ENCODE measurements around the gene WDR33.
"Not testable (repeated sequence)": the region's sequence is repeated elsewhere in the genome, so short reads cannot be mapped to it uniquely, and the experiment has no call there.

The WDR33 gene

GRCh38 chr2:127818794-127819425, 7.9 kb upstream of the WDR33 start:
- no peaks in the 10 kb centered on the region for H3K36me3 ChIP-seq
- H3K27ac ChIP-seq = no peak overlapping the region
- TF ChIP-seq, protein P1, sequence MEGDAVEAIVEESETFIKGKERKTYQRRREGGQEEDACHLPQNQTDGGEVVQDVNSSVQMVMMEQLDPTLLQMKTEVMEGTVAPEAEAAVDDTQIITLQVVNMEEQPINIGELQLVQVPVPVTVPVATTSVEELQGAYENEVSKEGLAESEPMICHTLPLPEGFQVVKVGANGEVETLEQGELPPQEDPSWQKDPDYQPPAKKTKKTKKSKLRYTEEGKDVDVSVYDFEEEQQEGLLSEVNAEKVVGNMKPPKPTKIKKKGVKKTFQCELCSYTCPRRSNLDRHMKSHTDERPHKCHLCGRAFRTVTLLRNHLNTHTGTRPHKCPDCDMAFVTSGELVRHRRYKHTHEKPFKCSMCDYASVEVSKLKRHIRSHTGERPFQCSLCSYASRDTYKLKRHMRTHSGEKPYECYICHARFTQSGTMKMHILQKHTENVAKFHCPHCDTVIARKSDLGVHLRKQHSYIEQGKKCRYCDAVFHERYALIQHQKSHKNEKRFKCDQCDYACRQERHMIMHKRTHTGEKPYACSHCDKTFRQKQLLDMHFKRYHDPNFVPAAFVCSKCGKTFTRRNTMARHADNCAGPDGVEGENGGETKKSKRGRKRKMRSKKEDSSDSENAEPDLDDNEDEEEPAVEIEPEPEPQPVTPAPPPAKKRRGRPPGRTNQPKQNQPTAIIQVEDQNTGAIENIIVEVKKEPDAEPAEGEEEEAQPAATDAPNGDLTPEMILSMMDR (IDR thresholded peaks at IDR 0.05) = no peak
- no peaks in the 10 kb centered on the region for H3K4me1 ChIP-seq (ENCODE audit: control insufficient read depth in 1 of 2, insufficient read depth in 1 of 2, low read depth in 1 of 2, low read length in 1 of 2)
- H3K9me3 ChIP-seq = peaks cover 17% of the 10 kb centered on the region
- H3K27me3 ChIP-seq = no peaks in the 10 kb centered on the region
- no peak overlapping the region for H3K4me3 ChIP-seq (ENCODE audit: low read depth in 1 of 2, low read length in 1 of 2)

DNA sequence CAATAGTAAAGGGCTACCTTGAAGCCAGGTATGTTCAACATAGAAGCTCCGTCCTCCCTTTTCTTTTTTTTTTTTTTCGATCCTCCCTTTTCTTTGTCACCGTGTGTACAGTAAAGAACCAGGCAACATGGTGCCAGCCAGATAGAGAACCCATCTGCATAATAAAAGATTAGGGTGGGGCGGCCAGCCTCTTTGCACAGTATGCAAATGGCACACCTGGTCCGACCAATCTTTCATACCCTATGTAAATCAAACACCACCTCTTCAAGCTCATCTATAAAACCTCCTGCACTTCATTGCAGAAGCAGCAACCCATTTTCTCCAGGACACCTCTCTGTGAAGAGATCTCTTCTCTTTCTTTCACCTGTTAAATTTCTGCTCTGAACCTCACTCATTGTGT, 7.3 kb upstream of the WDR33 start:
- no peaks in the 10 kb centered on the region for H3K4me1 ChIP-seq (ENCODE audit: control insufficient read depth in 1 of 2, insufficient read depth in 1 of 2, low read depth in 1 of 2, low read length in 1 of 2)
- H3K27me3 ChIP-seq = no peaks in the 10 kb centered on the region
- no peaks in the 10 kb centered on the region for H3K36me3 ChIP-seq
- TF ChIP-seq, protein P1 (IDR thresholded peaks at IDR 0.05) = no peak
- no peak overlapping the region for H3K4me3 ChIP-seq (ENCODE audit: low read depth in 1 of 2, low read length in 1 of 2)
- H3K9me3 ChIP-seq = peaks cover 17% of the 10 kb centered on the region
- no peak overlapping the region for H3K27ac ChIP-seq

GRCh38 chr2:127814677-127815076, 3.7 kb upstream of the WDR33 start:
- Histone ChIP-seq H3K27ac (no peak overlapping the region), H3K36me3 (no peaks in the 10 kb centered on the region), H3K27me3 (no peaks in the 10 kb centered on the region), H3K9me3 (peaks cover 6% of the 10 kb centered on the region), H3K4me1 (ENCODE audit: control insufficient read depth in 1 of 2, insufficient read depth in 1 of 2, low read depth in 1 of 2, low read length in 1 of 2) (peaks cover 14 to 16% of the 10 kb centered on the region in 2 experiments), H3K4me3 (ENCODE audit: low read depth in 1 of 2, low read length in 1 of 2) (no peak overlapping the region)
- TF ChIP-seq, protein P1 (IDR thresholded peaks at IDR 0.05) = no peak

- H3K36me3 ChIP-seq, H3K27ac ChIP-seq: not testable (repeated sequence)
Observed at GRCh38 chr2:127812441-127812840, 1.5 kb upstream of the WDR33 start.

DNA sequence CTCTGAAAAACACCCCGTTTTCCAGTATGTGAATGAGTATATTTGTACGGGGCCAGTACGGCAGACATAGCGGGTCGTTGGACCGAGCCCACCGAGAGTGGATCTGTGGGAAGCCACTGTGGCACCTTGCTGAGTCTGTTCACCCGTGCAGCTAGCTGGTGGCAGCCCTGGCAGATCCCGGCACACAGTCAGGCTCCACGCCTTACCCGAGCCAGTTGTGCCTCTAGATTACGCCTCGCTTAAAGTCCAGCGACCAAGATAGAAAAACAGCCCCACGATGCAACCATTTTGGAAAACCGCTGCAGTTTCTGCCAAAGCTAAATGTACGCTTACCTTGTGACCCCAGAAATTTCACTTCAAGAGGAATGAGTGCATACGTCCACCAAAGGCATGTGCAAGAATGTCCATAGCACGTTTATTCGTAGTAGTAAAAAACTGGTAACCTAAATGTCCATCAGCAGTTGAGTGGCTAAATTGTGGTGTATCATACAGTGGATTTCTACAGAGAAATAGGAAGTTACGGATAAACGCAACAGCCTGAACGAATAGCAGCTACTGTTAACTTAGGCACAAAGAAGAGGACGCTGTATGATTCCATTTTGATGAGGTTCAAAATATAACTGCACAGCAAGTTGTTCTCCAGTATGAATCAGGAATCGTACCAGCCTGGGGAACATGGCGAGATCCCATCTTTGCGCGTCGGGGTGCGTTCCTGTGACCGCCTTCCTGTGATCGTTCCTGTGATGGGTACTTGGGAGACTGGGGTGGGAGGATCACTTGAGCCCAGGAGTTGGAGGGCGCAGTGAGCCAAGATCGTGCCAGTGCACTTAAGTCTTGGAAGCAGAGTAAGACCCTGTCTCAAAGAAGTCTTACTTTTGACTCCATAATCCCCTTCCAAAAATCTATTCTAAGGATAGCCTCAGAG, 688 bp upstream of the WDR33 start:
- TF ChIP-seq, protein P1 (IDR thresholded peaks at IDR 0.05) = no peak
- Histone ChIP-seq H3K4me1 (ENCODE audit: control insufficient read depth in 1 of 2, insufficient read depth in 1 of 2, low read depth in 1 of 2, low read length in 1 of 2) (peaks cover 30% of the 10 kb centered on the region in 2 experiments), H3K9me3 (no peaks in the 10 kb centered on the region), H3K36me3 (no peaks in the 10 kb centered on the region), H3K4me3 (ENCODE audit: low read depth in 1 of 2, low read length in 1 of 2) (peak overlapping the region; percentile 75 to 93), H3K27me3 (no peaks in the 10 kb centered on the region), H3K27ac (peak overlapping the region; percentile 87)

More at GRCh38 chr2:127812441-127812840, 1.5 kb upstream of the WDR33 start:
- not testable (repeated sequence) for H3K9me3 ChIP-seq; H3K27me3 ChIP-seq; H3K4me3 ChIP-seq (ENCODE audit: low read depth in 1 of 2, low read length in 1 of 2)
- H3K4me1 ChIP-seq (ENCODE audit: control insufficient read depth in 1 of 2, insufficient read depth in 1 of 2, low read depth in 1 of 2, low read length in 1 of 2) = peaks cover 22 to 26% of the 10 kb centered on the region in 2 experiments

DNA sequence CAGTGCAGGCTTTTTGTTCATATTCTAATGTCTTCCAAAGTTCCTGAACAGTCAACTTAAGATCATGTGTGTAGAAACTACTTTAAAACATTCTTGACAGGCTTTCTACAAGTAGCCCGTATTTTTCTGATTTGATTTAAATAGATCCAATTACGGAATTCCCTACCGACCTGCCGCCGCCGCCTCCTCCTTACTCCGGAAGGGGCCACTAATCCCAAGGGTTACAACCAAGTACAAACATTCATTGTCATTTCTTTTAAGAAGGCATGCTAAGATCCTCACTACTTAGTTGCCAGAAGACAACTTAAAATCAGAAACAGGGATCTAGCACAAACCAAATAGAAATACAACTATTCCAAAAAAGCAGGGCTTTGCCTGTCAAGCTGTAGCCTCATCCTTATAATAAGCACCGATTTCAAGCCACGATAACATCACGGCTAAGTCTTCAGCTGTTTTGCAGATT, 784 bp downstream of the WDR33 start:
- no peaks in the 10 kb centered on the region for H3K27me3 ChIP-seq
- no peaks in the 10 kb centered on the region for H3K36me3 ChIP-seq
- H3K4me3 ChIP-seq (ENCODE audit: low read depth in 1 of 2, low read length in 1 of 2) = peak overlapping the region; percentile 75 to 93
- H3K27ac ChIP-seq = peak overlapping the region; percentile 87
- peaks cover 31 to 32% of the 10 kb centered on the region in 2 experiments for H3K4me1 ChIP-seq (ENCODE audit: control insufficient read depth in 1 of 2, insufficient read depth in 1 of 2, low read depth in 1 of 2, low read length in 1 of 2)
- TF ChIP-seq, protein P1 (IDR thresholded peaks at IDR 0.05) = no peak
- H3K9me3 ChIP-seq = no peaks in the 10 kb centered on the region
